GM19023 (cell line): ENCODE data around the gene SNAPC2.
"Not testable (repeated sequence)": the region's sequence is repeated elsewhere in the genome, so short reads cannot be mapped to it uniquely, and the experiment has no call there.

Experiments used
- ATAC-seq: cut with Tn5 transposase; IDR thresholded peaks from one replicate; pipeline ENCODE4 v1.9.1; 2021; ENCODE audit warnings: mild to moderate bottlenecking, moderate library complexity; ENCODE audit not compliant: unreplicated experiment

SNAPC2 gene

GRCh38 chr19:7932930-7933300, 12.8 kb downstream of the SNAPC2 start:
- ATAC-seq: no peak

- ATAC-seq: no peak
Observed at GRCh38 chr19:7933411-7933810, 13.3 kb downstream of the SNAPC2 start.

DNA sequence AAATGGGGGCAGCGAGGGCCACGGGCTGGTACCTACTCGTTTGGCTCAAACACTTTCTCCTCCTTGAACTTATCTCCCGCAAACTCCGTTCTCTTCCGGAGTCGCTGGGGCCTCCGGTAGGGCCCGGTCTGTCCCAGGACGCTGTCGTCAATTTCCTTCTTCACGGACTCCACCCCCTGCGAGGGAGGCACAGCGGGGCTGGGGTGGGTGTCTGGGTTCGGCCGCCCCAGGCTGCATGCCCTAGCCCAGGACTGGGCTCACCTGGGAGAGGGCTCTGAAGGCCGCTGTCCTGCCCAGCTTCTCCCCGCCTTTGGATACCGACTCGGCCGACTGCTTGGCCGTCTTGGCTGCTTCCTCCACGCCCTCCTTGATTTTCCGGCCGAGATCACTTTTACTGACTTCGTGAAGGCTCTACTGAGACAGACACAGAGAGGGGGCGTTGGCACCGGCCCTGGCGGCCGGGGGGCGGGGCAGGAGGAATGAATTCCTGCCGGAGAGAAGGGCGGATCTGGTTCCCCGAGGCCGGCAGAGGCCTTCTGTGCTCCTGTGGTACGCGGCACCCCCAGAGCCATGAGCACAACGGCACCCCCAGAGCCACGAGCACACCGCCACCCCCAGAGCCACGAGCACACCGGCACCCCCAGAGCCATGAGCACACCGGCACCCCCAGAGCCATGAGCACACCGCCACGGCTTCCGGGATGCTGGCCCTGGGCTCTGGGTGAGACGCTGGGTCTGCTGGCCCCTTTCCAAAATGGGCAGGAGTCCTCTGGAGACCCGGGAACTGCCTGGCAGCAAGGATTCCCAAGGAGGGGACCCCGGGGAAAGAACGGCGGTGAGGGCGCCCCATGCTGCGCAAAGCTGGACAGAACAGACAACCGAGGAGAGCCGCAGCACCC, 13.9 kb downstream of the SNAPC2 start:
- no peak for ATAC-seq

DNA sequence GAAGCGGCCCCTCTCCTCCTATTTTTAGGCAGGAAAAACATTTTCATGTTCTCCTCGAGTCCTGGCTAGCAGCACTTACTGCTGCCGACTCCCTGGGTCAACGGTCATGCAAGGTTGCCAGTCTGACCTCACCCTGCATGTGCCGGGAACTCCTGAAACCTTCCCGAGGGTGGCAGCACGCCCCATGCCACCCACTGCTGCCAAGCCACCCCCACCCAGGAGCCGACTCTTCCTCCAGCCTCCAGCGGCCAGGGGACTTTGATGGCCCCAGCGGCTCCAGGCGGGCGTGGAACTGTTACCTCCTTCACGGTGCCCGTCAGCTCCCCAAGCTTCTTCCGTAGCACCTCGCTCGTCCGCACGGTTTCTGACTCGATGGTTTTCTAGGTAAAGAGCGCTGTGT, 14.6 kb downstream of the SNAPC2 start:
- ATAC-seq: no peak

- no peak for ATAC-seq
Observed at GRCh38 chr19:7940841-7941240, 20.7 kb downstream of the SNAPC2 start.

GRCh38 chr19:7941895-7942596, 21.9 kb downstream of the SNAPC2 start:
- ATAC-seq: no peak

- no peak for ATAC-seq
Observed at GRCh38 chr19:7942981-7943443, 22.9 kb downstream of the SNAPC2 start.

- ATAC-seq: peak; percentile 96
Observed at GRCh38 chr19:7943444-7944176, 23.5 kb downstream of the SNAPC2 start, which contains the start of gene TIMM44. Gene TIMM44, minus strand, starts transcription at chr19:7943666. Its CDS starts 15 bp downstream, at chr19:7943651.

- peak; percentile 33 for ATAC-seq
Observed at GRCh38 chr19:7944177-7944761, 24.1 kb downstream of the SNAPC2 start.

GRCh38 chr19:7947939-7948338, 27.8 kb downstream of the SNAPC2 start:
- ATAC-seq: no peak

DNA sequence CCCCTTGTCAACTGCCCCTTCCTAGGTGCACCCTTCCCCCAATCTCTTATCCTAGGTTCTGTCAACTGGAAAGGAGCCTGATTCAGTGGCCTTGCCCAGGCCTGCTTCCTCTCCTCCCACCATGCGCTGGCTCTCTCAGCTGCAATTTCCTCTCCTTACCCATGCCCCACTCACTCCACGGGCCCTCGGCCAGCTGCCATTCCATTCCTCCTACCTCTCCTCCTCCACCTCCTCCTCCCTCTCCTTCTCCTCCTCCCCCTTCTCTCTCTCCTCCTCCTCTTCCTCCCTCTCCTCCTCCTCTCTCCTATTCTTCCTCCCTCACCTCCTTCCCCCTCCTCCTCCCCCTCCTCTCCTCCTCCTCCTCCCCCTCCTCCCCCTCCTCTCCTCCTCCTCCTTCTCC, 32.9 kb downstream of the SNAPC2 start:
- no peak for ATAC-seq

DNA sequence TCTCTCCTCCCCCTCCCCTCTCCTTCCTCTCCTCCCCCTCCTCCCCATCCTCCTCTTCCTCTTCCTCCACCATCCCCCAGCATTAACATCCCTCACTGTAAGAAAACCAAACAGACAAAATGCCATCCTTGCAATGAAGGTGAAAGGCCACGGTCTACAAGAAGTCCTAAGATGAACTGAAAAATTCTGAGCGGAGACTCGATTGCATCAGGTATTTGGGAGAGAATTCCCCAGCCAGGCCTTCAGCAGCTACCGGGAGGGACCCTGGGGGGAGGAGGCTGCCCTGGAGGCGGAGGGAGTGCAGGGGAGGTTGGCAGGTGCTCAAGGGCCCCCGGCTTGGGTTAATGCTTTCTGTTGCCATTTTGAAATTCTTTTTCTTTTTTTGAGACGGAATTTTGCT, 33.4 kb downstream of the SNAPC2 start:
- ATAC-seq: no peak

- ATAC-seq: no peak
Observed at GRCh38 chr19:7955696-7956095, 35.6 kb downstream of the SNAPC2 start.

DNA sequence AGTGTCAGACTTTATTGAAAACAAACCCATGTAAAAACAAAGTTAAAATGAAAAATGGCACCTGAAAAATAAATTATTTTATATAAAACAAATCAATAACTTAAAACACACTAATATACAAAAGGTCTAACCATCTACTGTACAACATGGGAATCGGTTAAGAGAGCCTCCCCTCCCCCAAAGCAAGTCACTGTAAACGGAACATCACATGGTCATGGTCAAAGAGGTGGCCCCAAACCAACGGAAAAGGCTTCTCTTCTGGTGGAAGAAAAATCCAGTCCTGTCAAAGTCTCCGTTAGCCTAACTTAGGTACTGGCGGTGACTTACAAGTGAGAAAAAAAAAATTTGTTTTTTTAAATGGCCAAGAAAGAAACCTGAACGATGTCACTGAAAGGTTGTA, 39.1 kb downstream of the SNAPC2 start:
- no peak for ATAC-seq

DNA sequence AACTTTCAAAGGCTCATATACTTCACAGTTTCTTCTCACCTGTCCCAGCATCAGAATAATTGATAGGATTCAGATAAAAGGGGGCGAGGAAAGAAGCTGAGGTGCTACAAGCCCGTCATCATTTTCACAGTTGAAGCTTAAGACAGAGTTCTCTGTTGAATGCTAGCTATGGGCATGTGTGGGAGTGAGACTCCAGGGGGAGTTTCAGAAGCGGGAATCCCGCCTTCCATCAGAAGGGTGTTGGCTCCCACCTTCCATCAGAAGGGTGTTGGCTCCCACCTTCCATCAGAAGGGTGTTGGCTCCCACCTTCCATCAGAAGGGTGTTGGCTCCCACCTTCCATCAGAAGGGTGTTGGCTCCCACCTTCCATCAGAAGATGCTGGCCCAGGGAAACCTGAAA, 40.9 kb downstream of the SNAPC2 start:
- ATAC-seq: not testable (repeated sequence)

- ATAC-seq: no peak
Observed at GRCh38 chr19:7961920-7962626, 41.9 kb downstream of the SNAPC2 start.

GRCh38 chr19:7962644-7963268, 42.6 kb downstream of the SNAPC2 start:
- no peak for ATAC-seq

GRCh38 chr19:7963566-7963965, 43.4 kb downstream of the SNAPC2 start:
- ATAC-seq: no peak

DNA sequence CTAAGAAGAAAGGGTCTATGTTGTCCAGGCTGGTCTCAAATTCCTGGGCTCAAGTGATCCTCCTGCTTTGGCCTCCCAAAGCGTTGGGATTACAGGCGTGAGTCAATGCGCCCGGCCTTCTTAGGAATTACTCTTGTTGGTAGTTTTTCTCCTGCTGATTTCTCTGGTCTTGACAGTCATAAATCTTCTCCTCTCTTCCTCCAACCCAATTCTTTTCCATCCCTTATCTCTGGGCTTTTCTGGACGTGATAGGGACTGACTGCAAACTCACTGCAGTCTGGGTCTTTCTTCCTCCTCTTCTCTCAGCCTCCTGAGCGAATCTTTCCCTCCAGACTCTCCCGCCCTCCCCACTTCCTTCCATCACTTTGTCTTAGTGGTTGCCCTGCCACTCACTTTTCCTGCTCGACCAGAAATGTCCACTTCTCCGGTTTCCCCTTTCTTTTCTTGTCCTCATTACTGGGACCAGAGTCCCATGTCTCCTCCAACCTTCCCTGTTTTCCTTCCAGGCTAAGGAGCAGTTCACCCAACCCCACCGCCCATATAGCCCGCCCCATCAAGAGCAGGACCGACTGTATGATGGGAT, 45.2 kb downstream of the SNAPC2 start:
- ATAC-seq: no peak
